ENCODE measurements around the gene SPEG. TPM values are rescaled to one million over a fixed set of nuclear protein-coding genes. Genes with fewer than 3 reads are reported as not detected.

Gene SPEG
- total RNA-seq, 1 donor from 2014 or later: 76.6 TPM

- peak; percentile 43 for DNase-seq (ENCODE audit: low spot score)
These were observed 10.8 kb upstream of the SPEG start for GRCh38 chr2:219423652-219424377.

- DNase-seq (ENCODE audit: low spot score): no peak
These were observed 9.2 kb upstream of the SPEG start for GRCh38 chr2:219425238-219426067.

GRCh38 chr2:219426068-219426443, 8.6 kb upstream of the SPEG start:
- no peak for DNase-seq (ENCODE audit: low spot score)

- DNase-seq (ENCODE audit: low spot score): no peak
These were observed 8.0 kb upstream of the SPEG start for GRCh38 chr2:219426534-219427136.

- DNase-seq (ENCODE audit: low spot score): no peak
These were observed 6.2 kb upstream of the SPEG start for GRCh38 chr2:219428469-219428868.

- DNase-seq (ENCODE audit: low spot score): no peak
These were observed 4.6 kb upstream of the SPEG start for GRCh38 chr2:219429958-219430606.

- DNase-seq (ENCODE audit: low spot score): no peak
These were observed 3.7 kb upstream of the SPEG start for GRCh38 chr2:219430633-219431615.

GRCh38 chr2:219433666-219434467, 776 bp upstream of the SPEG start:
- DNase-seq (ENCODE audit: low spot score): no peak

GRCh38 chr2:219434468-219434717, 250 bp upstream of the SPEG start:
- no peak for DNase-seq (ENCODE audit: low spot score)

GRCh38 chr2:219435701-219436100, 1.1 kb downstream of the SPEG start:
- no peak for DNase-seq (ENCODE audit: low spot score)

- DNase-seq (ENCODE audit: low spot score): no peak
These were observed 1.8 kb downstream of the SPEG start for GRCh38 chr2:219436491-219436890.

- DNase-seq (ENCODE audit: low spot score): no peak
These were observed 2.5 kb downstream of the SPEG start for GRCh38 chr2:219437141-219437540.

GRCh38 chr2:219437690-219438206, 3.1 kb downstream of the SPEG start:
- no peak for DNase-seq (ENCODE audit: low spot score)

- no peak for DNase-seq (ENCODE audit: low spot score)
These were observed 3.8 kb downstream of the SPEG start for GRCh38 chr2:219438453-219438852.

- no peak for DNase-seq (ENCODE audit: low spot score)
These were observed 4.9 kb downstream of the SPEG start for GRCh38 chr2:219439506-219439905.

- no peak for DNase-seq (ENCODE audit: low spot score)
These were observed 6.0 kb downstream of the SPEG start for GRCh38 chr2:219440388-219441256.

GRCh38 chr2:219441451-219442255, 7.0 kb downstream of the SPEG start:
- no peak for DNase-seq (ENCODE audit: low spot score)

- DNase-seq (ENCODE audit: low spot score): no peak
These were observed 7.8 kb downstream of the SPEG start for GRCh38 chr2:219442256-219443015.
